GM10266 (cell line): Measurements from ENCODE around the gene TCF4.

Experiments used
- DNase-seq: peaks from one replicate; pipeline ENCODE4 v3.0.0; 2012; ENCODE audit errors: extremely low spot score
- TF ChIP-seq, protein P1 (sequence below): IDR thresholded peaks from 2 replicates; pipeline ENCODE4 v1.5.1; 2012; ENCODE audit warnings: mild to moderate bottlenecking, low read depth; ENCODE audit not compliant: control insufficient read depth, insufficient read depth; ENCODE audit errors: missing control alignments

Gene TCF4

GRCh38 chr18:55497825-55498403 is 90.1 kb downstream of the TCF4 start:
- TF ChIP-seq, protein P1, sequence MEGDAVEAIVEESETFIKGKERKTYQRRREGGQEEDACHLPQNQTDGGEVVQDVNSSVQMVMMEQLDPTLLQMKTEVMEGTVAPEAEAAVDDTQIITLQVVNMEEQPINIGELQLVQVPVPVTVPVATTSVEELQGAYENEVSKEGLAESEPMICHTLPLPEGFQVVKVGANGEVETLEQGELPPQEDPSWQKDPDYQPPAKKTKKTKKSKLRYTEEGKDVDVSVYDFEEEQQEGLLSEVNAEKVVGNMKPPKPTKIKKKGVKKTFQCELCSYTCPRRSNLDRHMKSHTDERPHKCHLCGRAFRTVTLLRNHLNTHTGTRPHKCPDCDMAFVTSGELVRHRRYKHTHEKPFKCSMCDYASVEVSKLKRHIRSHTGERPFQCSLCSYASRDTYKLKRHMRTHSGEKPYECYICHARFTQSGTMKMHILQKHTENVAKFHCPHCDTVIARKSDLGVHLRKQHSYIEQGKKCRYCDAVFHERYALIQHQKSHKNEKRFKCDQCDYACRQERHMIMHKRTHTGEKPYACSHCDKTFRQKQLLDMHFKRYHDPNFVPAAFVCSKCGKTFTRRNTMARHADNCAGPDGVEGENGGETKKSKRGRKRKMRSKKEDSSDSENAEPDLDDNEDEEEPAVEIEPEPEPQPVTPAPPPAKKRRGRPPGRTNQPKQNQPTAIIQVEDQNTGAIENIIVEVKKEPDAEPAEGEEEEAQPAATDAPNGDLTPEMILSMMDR: no peak
- no peak for DNase-seq

GRCh38 chr18:55494899-55495298 is 93.1 kb downstream of the TCF4 start:
- TF ChIP-seq, protein P1: no peak
- DNase-seq: no peak

GRCh38 chr18:55494441-55494840 is 93.6 kb downstream of the TCF4 start:
- DNase-seq: no peak

DNA sequence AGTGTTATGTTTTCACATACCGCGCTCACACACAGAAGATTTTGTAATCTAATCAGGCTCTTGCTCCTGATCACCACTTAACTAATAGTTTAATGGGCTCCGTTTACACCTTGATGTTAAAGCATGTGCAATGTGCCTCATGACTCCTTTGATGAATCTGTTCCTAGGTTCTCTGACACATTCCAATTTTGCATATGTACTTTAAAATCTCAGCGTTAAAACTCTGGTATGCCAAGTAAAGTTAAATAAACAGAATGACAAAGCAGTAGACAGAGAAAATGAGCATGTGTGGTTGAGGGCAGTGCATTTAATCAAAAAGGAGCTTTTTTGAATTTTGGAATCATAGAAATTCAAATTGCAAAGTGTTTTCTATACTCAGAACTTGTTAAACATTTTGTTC is 96.4 kb downstream of the TCF4 start:
- DNase-seq: no peak
- TF ChIP-seq, protein P1: no peak

More at GRCh38 chr18:55494441-55494840, 93.6 kb downstream of the TCF4 start:
- TF ChIP-seq, protein P1: no peak

GRCh38 chr18:55489034-55489986 is 98.7 kb downstream of the TCF4 start:
- TF ChIP-seq, protein P1: no peak
- DNase-seq: peak; percentile 27

DNA sequence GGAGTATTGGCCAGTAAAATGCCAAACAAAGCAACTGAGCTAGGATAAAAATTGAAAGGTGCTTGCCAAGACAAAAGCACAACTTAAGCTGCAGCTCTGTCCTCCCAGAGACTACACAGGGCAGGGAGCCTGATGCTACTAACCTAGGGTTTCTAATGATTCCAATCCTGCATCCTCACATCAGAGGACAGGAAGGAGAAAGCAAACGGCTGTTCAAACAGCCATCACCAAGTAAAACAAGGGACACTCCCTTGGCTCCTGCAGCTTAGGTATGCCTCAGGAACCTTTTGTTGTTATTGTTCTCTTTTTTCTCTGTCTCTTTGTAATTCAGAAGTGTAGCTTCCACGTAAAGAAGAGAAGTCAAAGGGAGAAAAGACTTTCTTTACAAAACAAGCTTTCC is 99.5 kb downstream of the TCF4 start:
- DNase-seq: no peak
- TF ChIP-seq, protein P1: no peak

GRCh38 chr18:55487997-55488396 is 100.0 kb downstream of the TCF4 start:
- DNase-seq: no peak
- TF ChIP-seq, protein P1: no peak
